GM21515 (cell line): ENCODE measurements around the gene BTN2A1.

Experiments
- ATAC-seq: cut with Tn5 transposase; IDR thresholded peaks from one replicate; pipeline ENCODE4 v1.9.1; 2021; ENCODE audit not compliant: unreplicated experiment

BTN2A1 gene

GRCh38 chr6:26464416-26465131, 6.8 kb downstream of the BTN2A1 start:
- no peak for ATAC-seq

- no peak for ATAC-seq
Observed at GRCh38 chr6:26465776-26466175, 8.0 kb downstream of the BTN2A1 start.

GRCh38 chr6:26468829-26469228, 11.1 kb downstream of the BTN2A1 start:
- no peak for ATAC-seq

- no peak for ATAC-seq
Observed at GRCh38 chr6:26470643-26471042, 12.9 kb downstream of the BTN2A1 start.

- no peak for ATAC-seq
Observed at GRCh38 chr6:26471970-26472369, 14.2 kb downstream of the BTN2A1 start.

- ATAC-seq = no peak
Observed at GRCh38 chr6:26472549-26473290, 15.0 kb downstream of the BTN2A1 start.

- no peak for ATAC-seq
Observed at GRCh38 chr6:26473429-26473757, 15.6 kb downstream of the BTN2A1 start.

GRCh38 chr6:26473758-26474438, 16.1 kb downstream of the BTN2A1 start:
- peak; percentile 88 for ATAC-seq

GRCh38 chr6:26474439-26474881, 16.7 kb downstream of the BTN2A1 start:
- ATAC-seq = no peak

GRCh38 chr6:26475823-26476729, 18.3 kb downstream of the BTN2A1 start:
- ATAC-seq = no peak

GRCh38 chr6:26476896-26477295, 19.1 kb downstream of the BTN2A1 start:
- ATAC-seq = no peak

- ATAC-seq = no peak
Observed at GRCh38 chr6:26477426-26477825, 19.7 kb downstream of the BTN2A1 start.

- ATAC-seq = no peak
Observed at GRCh38 chr6:26478100-26478984, 20.6 kb downstream of the BTN2A1 start.

- no peak for ATAC-seq
Observed at GRCh38 chr6:26478985-26479278, 21.2 kb downstream of the BTN2A1 start.

- ATAC-seq = no peak
Observed at GRCh38 chr6:26482338-26482737, 24.6 kb downstream of the BTN2A1 start.

GRCh38 chr6:26483727-26484126, 26.0 kb downstream of the BTN2A1 start:
- no peak for ATAC-seq

GRCh38 chr6:26484161-26484560, 26.4 kb downstream of the BTN2A1 start:
- ATAC-seq = no peak

- ATAC-seq = no peak
Observed at GRCh38 chr6:26485112-26485780, 27.5 kb downstream of the BTN2A1 start.

GRCh38 chr6:26486358-26486757, 28.6 kb downstream of the BTN2A1 start:
- ATAC-seq = no peak

- ATAC-seq = no peak
Observed at GRCh38 chr6:26487466-26487865, 29.7 kb downstream of the BTN2A1 start.
